ENCODE data around the gene GSKIP.
"Not testable (repeated sequence)": the region's sequence is repeated elsewhere in the genome, so short reads cannot be mapped to it uniquely, and the experiment has no call there.

Gene GSKIP, protein sequence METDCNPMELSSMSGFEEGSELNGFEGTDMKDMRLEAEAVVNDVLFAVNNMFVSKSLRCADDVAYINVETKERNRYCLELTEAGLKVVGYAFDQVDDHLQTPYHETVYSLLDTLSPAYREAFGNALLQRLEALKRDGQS

DNA sequence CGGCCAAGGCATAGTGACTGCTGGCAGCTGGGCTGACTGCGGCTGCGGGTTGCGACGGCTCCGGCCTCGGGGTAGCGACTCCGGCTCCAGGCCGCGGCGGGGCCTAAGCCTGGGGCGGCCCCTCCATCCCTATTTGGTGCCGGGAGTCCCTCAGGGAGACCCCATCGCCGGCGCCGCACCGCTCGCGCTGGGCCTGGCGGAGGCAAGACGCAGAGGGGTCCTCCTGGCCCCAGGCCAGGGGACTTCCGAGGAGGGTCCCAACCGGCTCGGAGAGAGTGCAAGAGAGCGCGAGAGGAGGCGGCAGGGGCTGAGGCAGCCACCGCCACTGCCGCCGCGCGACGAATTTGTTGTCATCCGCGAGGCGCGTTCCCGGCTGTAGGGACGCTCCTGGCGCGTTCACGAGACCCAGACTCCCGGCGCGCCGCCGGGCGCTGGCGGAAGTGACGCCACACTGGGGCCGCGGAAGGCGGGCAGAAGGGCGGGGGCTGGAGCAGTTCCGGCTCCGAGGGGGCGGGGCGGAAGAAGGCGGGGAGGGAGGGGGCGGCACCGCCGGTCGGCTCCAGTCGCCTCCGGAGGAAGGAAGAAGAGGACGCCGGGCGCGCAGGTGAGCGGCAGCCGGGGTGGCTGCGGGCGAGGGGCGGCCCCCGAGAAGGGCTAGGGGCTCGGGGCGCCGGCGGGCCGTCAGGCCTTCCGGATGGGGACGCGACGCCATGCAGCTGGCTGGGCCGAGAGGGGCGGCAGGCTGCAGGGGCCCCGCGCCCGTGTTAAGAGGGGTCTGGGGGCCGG is at the start of gene GSKIP, which contains the start of gene ATG2B:
Gene GSKIP (plus strand): TSS at position 562 of the 786 bp plus-strand sequence. CDS start 18,722 bp downstream, outside the sequence.
Gene ATG2B (minus strand): TSS at position 377 of the 786 bp plus-strand sequence. CDS start 365 bp downstream, at position 12.
- DNase-seq = peak; percentile 68 to 82

GRCh38 chr14:96316087-96316486 is 47.2 kb upstream of the GSKIP start:
- DNase-seq = no peak

- no peak for DNase-seq
Measured at GRCh38 chr14:96318836-96319235, 44.5 kb upstream of the GSKIP start.

DNA sequence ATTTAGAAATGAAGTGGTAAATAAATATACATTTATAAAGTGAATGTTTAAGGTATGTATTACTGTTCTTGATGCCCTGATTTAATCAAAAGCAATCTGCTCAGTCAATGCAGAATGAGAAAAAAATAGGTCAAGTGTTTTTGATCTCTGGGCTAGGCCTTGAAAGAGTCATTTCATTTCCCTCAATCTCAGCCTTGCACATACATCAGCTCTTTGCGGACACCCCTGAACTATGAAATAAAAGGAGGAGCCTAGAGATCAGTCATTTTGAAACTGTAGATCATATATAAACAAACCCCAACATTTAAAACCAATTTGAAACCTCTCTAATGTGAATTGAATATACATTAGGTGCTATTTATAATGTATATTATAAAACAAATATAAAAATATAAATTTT is 42.7 kb upstream of the GSKIP start:
- DNase-seq = no peak

GRCh38 chr14:96324219-96324618 is 39.1 kb upstream of the GSKIP start:
- DNase-seq = no peak

GRCh38 chr14:96338551-96338950 is 24.8 kb upstream of the GSKIP start:
- no peak for DNase-seq

DNA sequence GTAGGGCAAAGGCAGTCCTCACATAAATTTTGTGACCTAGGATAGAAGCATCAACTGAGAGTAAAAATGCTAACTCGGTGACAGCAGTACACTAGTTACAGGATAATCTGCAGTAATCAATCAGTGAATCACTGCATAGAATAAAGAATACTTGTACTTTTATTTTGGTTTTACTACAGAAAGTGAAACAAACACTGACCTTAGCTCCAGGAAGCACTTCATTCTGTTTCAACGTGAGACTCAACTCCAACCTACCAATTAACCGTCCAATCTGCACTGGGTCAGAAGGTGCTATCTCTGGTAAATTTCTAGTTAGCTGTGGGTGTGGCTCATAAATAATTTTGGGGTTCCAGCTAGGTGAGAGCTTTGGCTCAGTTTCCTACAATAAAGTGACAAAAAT is 22.0 kb upstream of the GSKIP start:
- no peak for DNase-seq

- no peak for DNase-seq
Measured at GRCh38 chr14:96345669-96346068, 17.7 kb upstream of the GSKIP start.

- DNase-seq = not testable (repeated sequence)
Measured at GRCh38 chr14:96347957-96348356, 15.4 kb upstream of the GSKIP start.

DNA sequence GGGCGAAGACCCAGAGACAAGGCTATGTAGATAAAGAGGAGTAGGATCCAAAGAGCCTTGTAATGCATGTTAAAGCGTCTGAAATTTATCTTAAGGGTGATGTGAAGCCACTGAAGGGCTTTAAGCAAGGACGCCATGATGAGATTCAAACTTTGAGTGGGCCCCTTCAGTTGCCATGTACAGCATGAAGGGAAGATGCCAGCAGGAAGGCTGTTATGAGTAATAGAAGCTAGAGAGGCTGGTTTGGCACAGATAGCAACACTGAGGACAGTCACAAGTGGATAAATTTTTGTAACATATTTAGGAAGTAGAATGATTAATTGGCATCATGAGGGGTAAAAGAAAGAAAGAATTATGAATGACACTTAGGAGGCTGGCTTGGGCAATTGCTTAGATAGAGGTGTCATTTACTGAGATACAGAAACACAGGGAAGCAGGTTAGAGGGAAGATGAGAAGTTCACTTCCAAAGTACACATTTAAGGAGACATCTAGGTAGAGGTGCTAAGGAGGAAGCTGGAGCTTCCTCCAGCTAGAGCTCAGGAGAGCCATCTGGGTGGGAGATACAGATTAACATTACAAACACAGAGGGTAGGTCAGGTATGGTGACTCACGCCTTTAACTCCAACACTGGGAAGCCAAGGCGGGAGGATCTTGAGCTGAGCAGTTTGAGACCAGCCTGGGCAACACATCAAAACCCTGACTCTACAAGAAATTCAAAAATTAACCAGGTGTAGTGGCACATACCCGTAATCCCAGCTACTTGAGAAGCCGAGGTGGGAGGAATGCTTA is 13.8 kb upstream of the GSKIP start:
- no peak for DNase-seq

DNA sequence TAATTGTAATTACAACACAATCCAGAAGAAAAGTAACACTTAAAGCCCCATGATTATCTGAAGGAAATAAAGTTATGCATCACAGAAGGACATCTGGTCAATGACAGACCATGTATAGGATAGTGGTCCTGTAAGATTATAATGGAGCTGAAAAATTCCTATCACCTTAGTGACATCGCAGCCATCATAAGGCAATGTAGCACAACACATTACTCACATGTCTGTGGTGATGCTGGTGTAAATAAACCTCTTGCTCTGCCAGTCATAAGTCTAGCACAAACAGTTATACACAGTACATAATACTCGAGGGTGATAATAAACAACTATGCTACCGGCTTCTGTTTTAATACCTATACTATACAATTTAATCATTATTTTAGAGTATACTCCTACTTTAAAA is 11.3 kb upstream of the GSKIP start:
- DNase-seq = no peak

DNA sequence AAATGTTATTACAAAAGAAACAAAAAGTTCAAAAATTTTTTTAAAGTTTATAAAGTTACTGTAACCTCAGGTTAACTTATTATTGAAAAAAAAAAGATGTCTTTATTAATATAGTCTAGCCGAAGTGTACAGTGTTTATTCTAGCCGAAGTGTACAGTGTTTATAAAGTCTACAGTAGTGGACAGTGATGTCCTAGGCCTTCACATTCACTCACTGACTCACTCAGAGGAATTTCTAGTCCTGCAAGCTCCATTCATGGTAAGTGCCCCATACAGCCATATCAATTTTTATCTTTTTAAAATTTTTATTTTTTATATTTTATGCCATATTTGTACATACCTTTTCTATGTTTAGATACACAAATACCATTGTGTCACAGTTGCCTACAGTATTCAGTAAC is 10.6 kb upstream of the GSKIP start:
- no peak for DNase-seq

- no peak for DNase-seq
Measured at GRCh38 chr14:96354246-96354645, 9.1 kb upstream of the GSKIP start.

DNA sequence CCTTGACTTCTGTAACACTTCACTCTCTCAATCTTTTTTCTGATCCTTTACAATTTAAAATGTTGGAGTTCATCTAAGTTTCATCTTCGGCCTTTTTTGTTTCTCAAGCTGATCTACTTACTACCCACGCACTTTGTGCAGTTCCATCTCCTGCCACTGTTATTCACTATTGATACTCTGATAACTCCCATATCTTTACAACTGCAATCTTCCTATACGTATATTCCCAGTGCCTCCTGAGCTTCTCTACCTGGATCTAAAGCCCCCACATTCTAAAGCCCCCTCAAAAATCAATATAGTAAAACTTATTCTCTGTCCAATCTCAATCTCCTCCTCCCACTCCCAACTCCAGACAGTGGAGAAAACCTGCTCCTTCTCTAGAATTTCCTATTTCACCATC is 6.1 kb upstream of the GSKIP start:
- DNase-seq = no peak

DNA sequence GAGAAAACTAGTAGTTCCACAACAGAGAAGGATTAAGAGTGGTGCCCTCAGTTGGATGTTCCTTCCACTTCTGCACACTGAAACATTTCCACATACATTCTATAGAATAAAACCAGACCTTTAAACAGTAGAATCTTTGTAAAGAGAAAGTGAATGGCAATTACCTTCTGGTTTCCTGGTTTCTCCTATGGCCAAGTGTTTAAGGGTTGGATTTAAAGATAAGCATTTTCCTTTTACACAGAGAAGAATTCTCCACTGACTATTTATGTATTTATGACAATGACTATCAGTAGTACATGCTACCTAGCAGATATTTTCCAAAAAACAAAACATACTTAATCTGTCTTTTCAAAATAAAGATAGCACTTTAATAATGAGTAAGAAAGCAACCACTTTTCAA is 3.4 kb upstream of the GSKIP start:
- no peak for DNase-seq

- DNase-seq = peak; percentile 70 to 73
Measured at GRCh38 chr14:96362071-96362964, 1.0 kb upstream of the GSKIP start.

DNA sequence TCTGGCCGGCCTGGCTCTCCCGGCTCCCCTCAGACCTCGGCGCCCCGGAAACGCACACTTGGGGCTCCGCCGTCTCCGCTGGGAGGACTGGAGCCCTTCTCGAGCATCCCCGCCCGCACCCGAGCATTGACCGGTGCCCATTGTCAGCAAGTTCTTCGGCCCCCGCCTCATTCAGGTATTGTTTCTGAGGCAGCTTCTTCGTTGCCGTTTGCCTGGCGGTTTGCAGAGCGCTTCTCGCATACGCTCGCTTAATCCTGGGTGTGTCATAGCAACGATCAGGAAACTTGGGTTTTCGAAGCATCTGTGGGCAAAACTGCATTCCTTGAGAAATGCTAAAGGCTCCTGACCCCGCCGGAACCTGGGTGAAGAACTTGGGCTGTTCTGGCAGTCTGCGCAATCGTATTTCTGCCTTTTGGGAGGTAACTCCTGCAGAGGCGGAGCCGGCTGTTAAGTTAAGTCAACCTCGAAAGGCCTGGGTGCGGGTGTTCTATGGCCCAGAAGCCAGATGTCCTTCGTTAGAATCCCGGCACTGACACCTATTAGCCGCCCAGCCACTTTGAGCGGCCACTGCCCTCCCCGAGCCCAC is 518 bp downstream of the GSKIP start:
- peak in 1 of 2 experiments; percentile 18 for DNase-seq

DNA sequence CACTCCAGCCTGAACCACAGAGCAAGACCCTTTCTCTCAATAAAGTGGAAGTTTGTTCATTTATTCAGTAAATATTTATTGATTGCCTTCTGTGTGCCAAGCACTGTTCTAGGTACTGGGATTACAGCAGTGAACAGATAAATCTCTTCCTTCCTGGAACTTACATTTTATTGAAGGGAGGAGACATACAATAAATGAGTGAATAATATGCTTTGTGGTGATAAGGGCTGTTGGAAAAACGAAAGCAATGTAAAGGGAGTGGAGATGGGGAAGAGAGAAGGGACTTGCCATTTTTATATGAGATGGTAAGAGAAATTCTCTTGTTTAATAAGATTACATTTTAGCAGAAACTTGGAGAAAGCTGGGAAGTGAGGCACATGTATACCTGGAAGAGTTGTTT is 1.6 kb downstream of the GSKIP start:
- DNase-seq = no peak

GRCh38 chr14:96368534-96368933 is 5.2 kb downstream of the GSKIP start:
- DNase-seq = no peak

DNA sequence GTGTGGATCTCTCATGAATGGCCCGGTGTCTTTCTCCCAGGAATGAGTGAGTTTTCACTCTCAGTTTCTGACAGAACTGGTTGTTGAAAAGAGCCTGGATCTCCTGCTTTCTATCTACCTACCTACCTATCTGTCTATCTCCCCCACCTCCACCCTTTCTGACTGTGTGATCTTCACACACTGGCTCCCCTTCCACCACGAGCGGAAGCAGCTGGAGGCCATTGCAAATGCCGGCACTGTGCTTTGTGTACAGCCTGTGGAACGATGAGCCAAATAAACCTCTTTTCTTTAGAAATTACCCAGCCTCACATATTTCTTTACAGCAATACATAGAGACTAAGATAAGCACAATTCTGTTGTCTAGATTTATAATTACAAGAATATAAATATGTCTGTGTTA is 7.2 kb downstream of the GSKIP start:
- no peak for DNase-seq

- no peak for DNase-seq
Measured at GRCh38 chr14:96373538-96373937, 10.2 kb downstream of the GSKIP start.

DNA sequence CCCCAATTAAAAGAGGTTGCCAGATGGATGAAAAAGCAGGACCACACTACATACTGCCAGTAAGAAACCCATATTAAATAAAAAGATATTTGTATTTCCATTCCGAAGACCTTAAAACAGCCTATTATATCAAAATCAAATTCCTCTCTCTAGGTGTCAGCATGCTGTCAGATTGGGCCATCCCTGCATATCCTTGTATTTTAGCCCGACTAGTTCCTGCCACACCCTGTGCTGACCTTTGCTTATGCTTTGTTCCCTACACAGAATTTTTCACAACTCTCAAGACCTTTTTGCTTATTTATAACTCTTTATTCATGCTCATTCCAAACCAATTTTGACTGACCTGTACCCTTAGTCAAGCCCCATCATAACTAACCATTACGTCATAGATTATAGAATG is 12.8 kb downstream of the GSKIP start:
- DNase-seq = no peak

Data from AML-193 (cell line).